Heart left ventricle (tissue), 16 donors: ENCODE data around the gene CALML6. TPM values are rescaled to one million over a fixed set of nuclear protein-coding genes. Genes with fewer than 3 reads are reported as not detected.
"Not testable (repeated sequence)": the region's sequence is repeated elsewhere in the genome, so short reads cannot be mapped to it uniquely, and the experiment has no call there.

Source experiments
- ATAC-seq, 4 donors: fragments of 200-7000 bp; cut with Tn5 transposase; one replicate each; pipeline ENCODE4 v1.9.1; 2020 to 2022; ENCODE audit warnings: moderate library complexity in 4 of 4, mild to moderate bottlenecking in 3 of 4, moderate number of reproducible peaks in 1 of 4
- DNase-seq, 5 donors: peaks; one replicate each; pipeline ENCODE4 v3.0.0-alpha.2; 2020
- H3K27ac ChIP-seq, 12 donors: fragments of 200-600 bp; sonication (generic) in 4 of 12; one replicate each; pipeline versions ENCODE4 v1.5.0 to v1.8.0; 2016 to 2022; ENCODE audit warnings: mild to moderate bottlenecking in 2 of 12
- H3K27me3 ChIP-seq, 9 donors: fragments of 200-600 bp; sonication (generic) in 2 of 9; one replicate each; pipeline versions ENCODE4 v1.5.1 to v1.8.0; 2016 to 2022; ENCODE audit warnings: mild to moderate bottlenecking in 3 of 9
- H3K36me3 ChIP-seq, 9 donors: fragments of 200-600 bp; sonication (generic) in 2 of 9; one replicate each; pipeline versions ENCODE4 v1.5.0 to v1.8.0; 2018 to 2022; ENCODE audit warnings: mild to moderate bottlenecking in 2 of 9
- H3K4me1 ChIP-seq, 12 donors: fragments of 200-600 bp; sonication (generic) in 4 of 12; one replicate each; pipeline versions ENCODE4 v1.5.0 to v1.8.0; 2016 to 2022; ENCODE audit warnings: mild to moderate bottlenecking in 3 of 12
- H3K4me3 ChIP-seq, 12 donors: fragments of 200-600 bp; sonication (generic) in 4 of 12; one replicate each; pipeline versions ENCODE4 v1.5.0 to v1.8.0; 2017 to 2022; ENCODE audit warnings: mild to moderate bottlenecking in 9 of 12, moderate library complexity in 4 of 12
- H3K9me3 ChIP-seq, 12 donors: fragments of 200-600 bp; sonication (generic) in 4 of 12; one replicate each; pipeline versions ENCODE4 v1.5.0 to v1.8.0; 2016 to 2022; ENCODE audit warnings: mild to moderate bottlenecking in 1 of 12
- POLR2A ChIP-seq, 2 donors: fragments of 450-650 bp; IDR thresholded peaks; one replicate each; pipeline ENCODE4 v1.6.1; 2017; ENCODE audit warnings: antibody characterized with exemption in 2 of 2, mild to moderate bottlenecking in 2 of 2, moderate library complexity in 2 of 2
- whole genome bisulfite sequencing, 4 donors: extraction: QIAGEN DNeasy Blood & Tissue Kit in 2 of 4; methylation state at CpG; one replicate each; pipeline versions ENCODE4 v1.1.5 to v1.1.7; 2013 to 2018; 5-methylcytosine and 5-hydroxymethylcytosine counted together
- intact Hi-C, 10 donors: fragments of 100-400 bp; cut with DNase I; formaldehyde crosslinking; loops; one replicate each; pipeline versions ENCODE4 v1.11.1 to v1.14.2; 2022
- polyA plus RNA-seq, 2 donors: library from polyadenylated mRNA; stranded (reverse); fragments of 200-250 nt; gene quantifications; one replicate each; pipeline ENCODE4 v1.2.3, GENCODE V29; 2013
- total RNA-seq, 9 donors: library from RNA; depleted of rRNA in 2 of 9; stranded (reverse); fragments of >200 nt in 2 of 9; fragmentation: NEBNext Ultra II Directional in 3 of 9; extraction: Animal tissue kit (Norgen Biotek cat#: 25700) in 3 of 9; gene quantifications; one replicate each; pipeline versions ENCODE4 v1.1.0 to v1.2.4, GENCODE V29; 2016 to 2023
- TF ChIP-seq, protein P1 (sequence below), 12 donors: fragments of 200-600 bp; sonication (generic) in 4 of 12; IDR thresholded peaks; one replicate each; pipeline versions ENCODE4 v1.5.0 to v1.8.0; 2018 to 2022; ENCODE audit warnings: antibody characterized with exemption in 12 of 12, mild to moderate bottlenecking in 5 of 12
- donor health status: ischemic (EF 13 %, LVEDD 7.1; RV severe dilation, severe dysfunction).
- donor health status: healthy with polysubstance abuse.
- donor health status: DM: no; HTN: yes; CAD: no.
- donor health status: DM: no; HTN: no; CAD: no.
- donor health status: ischemic (EF 25% LVEDD 6.9; RV normal size, moderate dysfunction).
- donor health status: ischemic (EF 25% LVEDD 5.7; RV mildly dilated, moderate dysfunction).
- donor health status: healthy.
- donor health status: DM: yes; HTN: yes; CAD: no.
- donor health status: ischemic (EF 35%, LVEDD 5.7; RV mildly dilated, moderate dysfunction).
- donor health status: nonischemic (EF 11% LVEDD 7.7; RV severe dilation, severe dysfunction).
- donor health status: DM: yes; HTN: yes; CAD: no.
- donor health status: PGD.
- donor health status: ischemic (EF 29% LVEDD 5.4; RV normal size, mild dysfunction).
- donor health status: nonischemic (EF 23%, LVEDD 6.1; RV moderate dilation, normal function).

Gene CALML6
- total and polyA plus RNA-seq, 11 donors = 0.17 to 0.58 (median 0.29) TPM; not detected in 8

DNA sequence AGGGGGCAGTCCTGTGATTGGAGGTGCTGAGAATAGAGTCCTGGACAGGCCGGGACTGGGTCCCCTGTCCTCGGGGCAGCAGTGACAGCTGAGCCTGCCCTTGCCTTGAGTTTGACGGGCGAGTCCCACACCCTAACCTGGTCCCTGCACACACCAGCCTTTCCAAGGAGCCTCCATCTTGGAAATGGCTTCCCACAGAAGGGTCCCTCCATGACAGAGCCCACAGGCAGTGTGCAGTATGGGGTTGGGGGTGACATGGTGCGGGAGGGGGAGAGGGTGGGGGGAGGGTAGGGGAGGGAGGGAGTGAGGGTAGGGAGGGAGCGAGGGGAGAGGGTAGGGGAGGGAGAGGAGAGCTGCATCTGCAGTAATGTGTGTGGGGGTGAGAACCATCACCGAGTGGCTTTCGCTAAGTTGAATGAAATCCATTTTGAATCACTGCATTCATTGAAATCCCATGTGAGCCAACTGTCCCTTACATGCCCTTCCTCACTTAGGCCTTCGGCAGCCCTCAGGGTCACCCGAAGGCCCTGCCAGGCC is 14.1 kb downstream of the CALML6 start:
- DNase-seq (no peak), ATAC-seq (peak in 3 of 4 donors; percentile 2 to 10 (median 5))
- 56 to 74% (median 72%) methylated on average over 5 to 10 of the region's 10 CpGs for WGBS, 4 donors
- Histone ChIP-seq H3K4me3 (no peak overlapping the region), H3K9me3 (no peaks in the 10 kb centered on the region), H3K27ac (no peak overlapping the region), H3K4me1 (peaks cover 0 to 19% (median 9%) of the 10 kb centered on the region in 12 donors), H3K36me3 (no peaks in the 10 kb centered on the region), H3K27me3 (no peaks in the 10 kb centered on the region)
- TF ChIP-seq POLR2A (IDR thresholded peaks at IDR 0.05) = no peak
- TF ChIP-seq, protein P1, sequence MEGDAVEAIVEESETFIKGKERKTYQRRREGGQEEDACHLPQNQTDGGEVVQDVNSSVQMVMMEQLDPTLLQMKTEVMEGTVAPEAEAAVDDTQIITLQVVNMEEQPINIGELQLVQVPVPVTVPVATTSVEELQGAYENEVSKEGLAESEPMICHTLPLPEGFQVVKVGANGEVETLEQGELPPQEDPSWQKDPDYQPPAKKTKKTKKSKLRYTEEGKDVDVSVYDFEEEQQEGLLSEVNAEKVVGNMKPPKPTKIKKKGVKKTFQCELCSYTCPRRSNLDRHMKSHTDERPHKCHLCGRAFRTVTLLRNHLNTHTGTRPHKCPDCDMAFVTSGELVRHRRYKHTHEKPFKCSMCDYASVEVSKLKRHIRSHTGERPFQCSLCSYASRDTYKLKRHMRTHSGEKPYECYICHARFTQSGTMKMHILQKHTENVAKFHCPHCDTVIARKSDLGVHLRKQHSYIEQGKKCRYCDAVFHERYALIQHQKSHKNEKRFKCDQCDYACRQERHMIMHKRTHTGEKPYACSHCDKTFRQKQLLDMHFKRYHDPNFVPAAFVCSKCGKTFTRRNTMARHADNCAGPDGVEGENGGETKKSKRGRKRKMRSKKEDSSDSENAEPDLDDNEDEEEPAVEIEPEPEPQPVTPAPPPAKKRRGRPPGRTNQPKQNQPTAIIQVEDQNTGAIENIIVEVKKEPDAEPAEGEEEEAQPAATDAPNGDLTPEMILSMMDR (IDR thresholded peaks at IDR 0.05) = no peak
- intact Hi-C loops = no loop called here

DNA sequence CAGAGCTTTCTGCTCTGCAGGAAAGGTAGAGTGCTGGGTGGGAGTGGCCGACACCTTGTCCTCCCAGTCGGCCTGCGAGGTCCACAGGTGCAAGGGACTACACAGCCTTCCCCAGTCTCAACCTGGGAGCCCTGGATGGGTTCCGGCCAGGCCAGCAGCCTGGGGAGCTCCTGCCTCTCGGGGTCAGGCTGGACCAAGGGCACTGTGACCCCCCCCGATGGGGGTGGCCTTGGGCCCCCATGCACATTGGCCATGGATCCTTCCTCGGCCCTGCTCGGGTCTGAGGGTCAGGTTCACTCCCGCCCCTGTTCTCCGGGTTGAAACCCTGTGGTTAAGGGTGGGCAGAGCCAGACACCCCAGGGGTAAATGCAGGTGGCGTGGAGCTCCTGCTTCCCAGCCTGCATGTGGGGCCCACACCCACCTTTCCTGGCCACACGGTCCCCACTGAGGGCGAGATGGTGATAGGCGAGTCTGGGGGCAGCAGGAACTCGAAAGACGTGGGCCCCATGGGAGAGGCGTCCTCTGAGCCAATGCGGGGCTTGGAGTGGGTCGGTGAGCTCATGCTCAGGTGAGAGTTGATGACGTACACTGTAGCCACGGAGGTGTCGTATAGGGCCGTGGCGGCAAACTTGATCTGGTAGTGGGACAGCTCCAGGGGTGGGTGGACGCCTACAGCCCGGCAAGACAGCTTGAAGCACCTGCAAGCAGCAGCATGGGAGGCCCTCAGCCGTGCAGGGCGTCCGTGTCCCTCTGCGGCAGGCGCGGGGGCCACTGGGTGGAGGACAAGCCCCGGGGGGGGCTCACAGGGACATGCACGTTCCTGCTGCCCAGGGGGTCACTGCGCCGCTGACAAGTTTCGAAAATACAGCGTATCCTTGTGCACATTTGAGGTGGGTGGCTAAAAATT is 14.8 kb downstream of the CALML6 start:
- Histone ChIP-seq H3K27me3 (no peaks in the 10 kb centered on the region), H3K4me3 (no peak overlapping the region), H3K9me3 (no peaks in the 10 kb centered on the region), H3K36me3 (no peaks in the 10 kb centered on the region), H3K27ac (no peak overlapping the region), H3K4me1 (peaks cover 0 to 19% (median 9%) of the 10 kb centered on the region in 12 donors)
- 84 to 89% (median 85%) methylated on average over 34 to 38 of the region's 38 CpGs for WGBS, 4 donors
- no peak for TF ChIP-seq POLR2A (IDR thresholded peaks at IDR 0.05)
- TF ChIP-seq, protein P1 (IDR thresholded peaks at IDR 0.05) = no peak
- no peak for ATAC-seq
- intact Hi-C loops = no loop called here
- DNase-seq = peak in 3 of 5 donors; percentile 7 to 48 (median 19)

DNA sequence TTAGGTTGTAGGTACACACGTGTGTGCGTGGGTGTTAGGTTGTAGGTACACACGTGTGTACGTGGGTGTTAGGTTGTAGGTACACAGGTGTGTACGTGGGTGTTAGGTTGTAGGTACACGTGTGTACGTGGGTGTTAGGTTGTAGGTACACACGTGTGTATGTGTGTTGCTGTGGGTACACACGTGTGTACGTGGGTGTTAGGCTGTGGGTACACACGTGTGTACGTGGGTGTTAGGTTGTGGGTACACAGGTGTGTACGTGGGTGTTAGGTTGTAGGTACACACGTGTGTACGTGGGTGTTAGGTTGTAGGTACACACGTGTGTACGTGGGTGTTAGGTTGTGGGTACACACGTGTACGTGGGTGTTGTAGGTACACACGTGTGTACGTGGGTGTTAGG is 19.8 kb downstream of the CALML6 start:
- H3K9me3 ChIP-seq, H3K27ac ChIP-seq, H3K4me3 ChIP-seq, ATAC-seq, H3K36me3 ChIP-seq, H3K27me3 ChIP-seq, intact Hi-C loops, DNase-seq, H3K4me1 ChIP-seq: not testable (repeated sequence)
- WGBS, 4 donors = 67 to 95% (median 78%) methylated on average over 4 to 19 of the region's 21 CpGs

- intact Hi-C loops = no loop called here
- WGBS, 4 donors = 75 to 79% (median 78%) methylated on average over 15 of the region's 15 CpGs
- H3K36me3 ChIP-seq = no peaks in the 10 kb centered on the region
- no peaks in the 10 kb centered on the region for H3K4me1 ChIP-seq
- H3K9me3 ChIP-seq = no peaks in the 10 kb centered on the region
- DNase-seq (peak in 1 of 5 donors; percentile 10), ATAC-seq (no peak)
- peaks cover 0 to 11% (median 0%) of the 10 kb centered on the region in 9 donors for H3K27me3 ChIP-seq
- H3K27ac ChIP-seq = no peak overlapping the region
- TF ChIP-seq, protein P1 (IDR thresholded peaks at IDR 0.05) = no peak
- no peak for TF ChIP-seq POLR2A (IDR thresholded peaks at IDR 0.05)
- H3K4me3 ChIP-seq = no peak overlapping the region
These were observed 22.0 kb downstream of the CALML6 start for GRCh38 chr1:1937061-1937460.
